Subcutaneous adipose tissue (tissue), 4 donors: Measurements from ENCODE around the gene SMG9. TPM values are rescaled to one million over a fixed set of nuclear protein-coding genes. Genes with fewer than 3 reads are reported as not detected.

Source experiments
- total RNA-seq, 4 donors: library from RNA; depleted of rRNA; stranded (reverse); fragments of >200 nt; gene quantifications; one replicate each; pipeline ENCODE4 v1.1.0, GENCODE V29; 2016

The SMG9 gene
- total RNA-seq, 4 donors from 2014 or later = 10.0 to 17.2 (median 12.7) TPM

Other genes with a start within 250 kb of the SMG9 start
- 10 to 100 TPM; 20.2 to 36.7 (median 31.3) TPM for gene ETHE1, start 227.8 kb downstream of the SMG9 start, total RNA-seq
- 1 to 10 TPM in 1 of 4 donors, under 1 TPM in 1, not detected in 2; 0.44 to 3.2 TPM for gene ZNF575, start 221.8 kb downstream of the SMG9 start, total RNA-seq
- gene XRCC1, start 179.4 kb downstream of the SMG9 start, total RNA-seq = 10 to 100 TPM; 10.6 to 24.1 (median 19.2) TPM
- 10 to 100 TPM in 1 of 4 donors, 1 to 10 TPM in 3; 3.3 to 11.7 (median 6.0) TPM for gene PINLYP, start 179.2 kb downstream of the SMG9 start, total RNA-seq
- 10 to 100 TPM in 3 of 4 donors, 1 to 10 TPM in 1; 8.5 to 16.0 (median 11.5) TPM for gene IRGQ, start 158.8 kb downstream of the SMG9 start, total RNA-seq
- gene ZNF576, start 158.4 kb downstream of the SMG9 start, total RNA-seq = 10 to 100 TPM in 2 of 4 donors, 1 to 10 TPM in 2; 4.1 to 11.6 (median 9.4) TPM
- under 1 TPM in 3 of 4 donors, not detected in 1; 0.33 to 0.66 (median 0.34) TPM for gene SRRM5, start 142.9 kb downstream of the SMG9 start, total RNA-seq
- 10 to 100 TPM; 11.1 to 27.1 (median 21.4) TPM for gene ZNF428, start 135.3 kb downstream of the SMG9 start, total RNA-seq
- gene CADM4, start 115.1 kb downstream of the SMG9 start, total RNA-seq = 10 to 100 TPM in 1 of 4 donors, 1 to 10 TPM in 1, under 1 TPM in 2; 0.57 to 31.9 (median 0.92) TPM
- gene PLAUR, start 84.8 kb downstream of the SMG9 start, total RNA-seq = 100 to 1,000 TPM in 1 of 4 donors, 10 to 100 TPM in 3; 13.8 to 102 (median 21.5) TPM
- gene IRGC, start 38.9 kb downstream of the SMG9 start, total RNA-seq = not detected
- gene KCNN4, start 26.0 kb upstream of the SMG9 start, total RNA-seq = 10 to 100 TPM in 1 of 4 donors, 1 to 10 TPM in 2, under 1 TPM in 1; 0.57 to 25.2 (median 3.6) TPM
- gene LYPD5, start 47.5 kb upstream of the SMG9 start, total RNA-seq = under 1 TPM in 3 of 4 donors, not detected in 1; 0.22 to 0.94 (median 0.51) TPM
- gene ZNF283, start 72.4 kb upstream of the SMG9 start, total RNA-seq = 10 to 100 TPM in 1 of 4 donors, 1 to 10 TPM in 3; 5.7 to 10.5 (median 8.1) TPM
- 1 to 10 TPM in 3 of 4 donors, under 1 TPM in 1; 0.49 to 4.1 (median 1.5) TPM for gene ZNF404, start 129.0 kb upstream of the SMG9 start, total RNA-seq
- gene ZNF45, start 180.3 kb upstream of the SMG9 start, total RNA-seq = 1 to 10 TPM; 5.9 to 8.7 (median 7.1) TPM
- gene ZNF221, start 196.3 kb upstream of the SMG9 start, total RNA-seq = 1 to 10 TPM; 4.5 to 6.8 (median 5.6) TPM
- 10 to 100 TPM in 1 of 4 donors, 1 to 10 TPM in 3; 6.0 to 13.8 (median 9.1) TPM for gene ZNF155, start 229.2 kb upstream of the SMG9 start, total RNA-seq
- 10 to 100 TPM in 1 of 4 donors, 1 to 10 TPM in 3; 1.9 to 11.0 (median 3.4) TPM for gene ZNF230, start 248.0 kb upstream of the SMG9 start, total RNA-seq